Stimulated activated CD4-positive, alpha-beta T cell treated with anti-CD3 and anti-CD28 coated beads, Interleukin-12 subunit alpha, Interleukin-12 subunit beta, amount 100 ng/mL, for 24 hours (primary cell): ENCODE measurements around the gene PKNOX1.
"Not testable (repeated sequence)": the region's sequence is repeated elsewhere in the genome, so short reads cannot be mapped to it uniquely, and the experiment has no call there.

Source experiments
- DNase-seq, 2 experiments: peaks; one replicate each; pipeline ENCODE4 v3.0.0-alpha.2; 2020; ENCODE audit warnings: low read depth in 2 of 2

PKNOX1 gene

GRCh38 chr21:42983869-42984268 is 9.5 kb downstream of the PKNOX1 start:
- no peak for DNase-seq

- DNase-seq, result no peak
Observed at GRCh38 chr21:42986125-42986783, 11.9 kb downstream of the PKNOX1 start.

GRCh38 chr21:42988236-42988965 is 14.0 kb downstream of the PKNOX1 start:
- no peak for DNase-seq

DNA sequence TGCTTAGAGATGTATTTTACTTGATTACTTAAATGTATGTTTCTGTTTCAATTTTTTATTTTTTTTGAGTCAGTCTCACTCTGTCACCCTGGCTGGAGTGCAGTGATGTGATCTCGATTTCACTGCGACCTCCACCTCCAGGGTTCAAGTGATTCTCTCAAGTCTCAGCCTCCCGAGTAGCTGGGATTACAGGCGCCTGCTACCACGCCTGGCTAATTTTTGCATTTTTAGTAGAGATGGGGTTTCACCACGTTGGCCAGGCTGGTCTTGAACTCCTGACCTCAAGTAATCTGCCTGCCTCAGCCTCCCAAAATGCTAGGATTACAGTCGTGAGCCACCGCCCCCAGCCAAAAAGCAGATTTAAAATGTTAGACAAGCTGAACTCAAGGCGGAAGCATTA is 15.0 kb downstream of the PKNOX1 start:
- not testable (repeated sequence) for DNase-seq

- DNase-seq, result no peak
Observed at GRCh38 chr21:42989816-42990650, 15.7 kb downstream of the PKNOX1 start.

GRCh38 chr21:42991992-42992740 is 17.8 kb downstream of the PKNOX1 start:
- DNase-seq, result no peak

GRCh38 chr21:42993051-42993712 is 18.8 kb downstream of the PKNOX1 start:
- no peak for DNase-seq

GRCh38 chr21:42997053-42997452 is 22.7 kb downstream of the PKNOX1 start:
- DNase-seq, result no peak

GRCh38 chr21:42997983-42998382 is 23.6 kb downstream of the PKNOX1 start:
- DNase-seq, result not testable (repeated sequence)

DNA sequence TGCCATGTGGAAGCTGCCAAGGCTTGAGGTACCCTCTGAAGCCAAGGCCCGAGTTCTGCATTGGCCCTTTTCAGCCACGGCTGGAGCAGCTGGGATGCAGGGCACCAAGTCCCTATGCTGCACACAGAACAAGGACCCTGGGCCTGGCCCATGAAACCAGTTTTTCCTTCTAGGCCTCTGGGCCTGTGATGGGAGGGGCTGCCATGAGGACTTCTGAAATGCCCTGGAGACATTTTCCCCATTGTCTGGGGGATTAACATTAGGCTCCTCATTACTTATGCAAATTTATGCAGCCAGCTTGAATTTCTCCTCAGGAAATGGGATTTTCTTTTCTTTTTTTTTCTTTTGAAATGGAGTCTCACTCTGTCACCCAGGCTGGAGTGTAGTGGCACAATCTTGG is 24.8 kb downstream of the PKNOX1 start:
- not testable (repeated sequence) for DNase-seq

DNA sequence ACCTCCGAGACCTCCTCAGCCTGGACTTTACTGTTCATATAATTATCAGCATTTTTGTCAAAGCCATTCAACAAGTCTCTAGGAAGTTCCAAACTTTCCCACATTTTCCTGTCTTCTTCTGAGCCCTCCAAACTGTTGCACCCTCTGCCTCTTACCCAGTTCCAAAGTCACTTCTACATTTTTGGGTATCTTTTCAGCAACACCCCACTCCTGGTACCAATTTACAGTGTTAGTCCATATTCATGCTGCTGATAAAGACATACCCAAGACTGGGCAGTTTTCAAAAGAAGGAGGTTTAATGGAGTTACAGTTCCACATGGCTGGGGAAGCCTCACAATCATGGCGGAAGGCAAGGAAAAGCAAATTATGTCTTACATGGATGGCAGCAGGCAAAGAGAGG is 25.7 kb downstream of the PKNOX1 start:
- not testable (repeated sequence) for DNase-seq

GRCh38 chr21:43001316-43001715 is 27.0 kb downstream of the PKNOX1 start:
- DNase-seq, result no peak

DNA sequence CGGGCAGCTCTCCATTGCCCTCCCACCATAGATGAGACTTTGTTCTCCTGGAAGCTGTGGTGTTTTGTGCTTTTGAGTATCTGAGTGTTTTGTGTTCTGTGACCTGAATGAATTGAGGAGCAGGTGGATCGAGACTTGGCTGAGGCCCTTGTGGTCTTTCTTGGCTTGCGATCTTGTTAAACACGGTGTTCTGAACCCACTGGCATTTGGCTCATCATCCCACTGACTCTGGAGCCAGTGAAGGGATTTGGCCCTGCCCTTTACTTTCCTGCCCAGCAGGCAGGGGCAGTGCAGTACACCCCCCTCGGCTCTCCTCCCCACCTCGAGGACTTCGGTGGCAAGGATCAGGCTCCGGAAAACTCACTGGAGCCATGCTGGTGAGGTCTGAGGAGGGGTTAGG is 30.6 kb downstream of the PKNOX1 start:
- no peak for DNase-seq

- DNase-seq, result no peak
Observed at GRCh38 chr21:43005635-43006034, 31.3 kb downstream of the PKNOX1 start.

GRCh38 chr21:43006051-43006873 is 31.9 kb downstream of the PKNOX1 start:
- DNase-seq, result not testable (repeated sequence)

GRCh38 chr21:43006874-43007208 is 32.5 kb downstream of the PKNOX1 start:
- DNase-seq, result no peak

GRCh38 chr21:43012596-43012995 is 38.2 kb downstream of the PKNOX1 start:
- DNase-seq, result no peak

- no peak for DNase-seq
Observed at GRCh38 chr21:43015906-43016540, 41.7 kb downstream of the PKNOX1 start.

DNA sequence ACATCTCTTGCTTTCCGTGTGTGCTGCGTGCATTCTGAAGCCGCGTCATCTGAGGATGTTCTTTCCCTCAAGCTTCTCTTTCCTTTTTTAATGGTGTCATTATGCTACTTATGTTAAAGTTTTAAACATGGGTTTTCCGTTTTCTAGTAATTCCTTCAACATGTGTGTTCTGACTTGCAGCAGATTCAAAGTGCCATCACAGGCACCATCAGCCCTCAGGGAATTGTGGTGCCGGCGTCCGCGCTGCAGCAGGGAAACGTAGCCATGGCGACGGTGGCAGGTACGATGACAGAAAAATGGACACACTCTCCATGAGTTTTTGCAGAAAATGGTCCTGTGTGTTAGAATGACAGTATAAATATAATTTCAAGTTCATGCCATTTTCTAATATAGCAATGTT is 42.4 kb downstream of the PKNOX1 start:
- DNase-seq, result no peak

DNA sequence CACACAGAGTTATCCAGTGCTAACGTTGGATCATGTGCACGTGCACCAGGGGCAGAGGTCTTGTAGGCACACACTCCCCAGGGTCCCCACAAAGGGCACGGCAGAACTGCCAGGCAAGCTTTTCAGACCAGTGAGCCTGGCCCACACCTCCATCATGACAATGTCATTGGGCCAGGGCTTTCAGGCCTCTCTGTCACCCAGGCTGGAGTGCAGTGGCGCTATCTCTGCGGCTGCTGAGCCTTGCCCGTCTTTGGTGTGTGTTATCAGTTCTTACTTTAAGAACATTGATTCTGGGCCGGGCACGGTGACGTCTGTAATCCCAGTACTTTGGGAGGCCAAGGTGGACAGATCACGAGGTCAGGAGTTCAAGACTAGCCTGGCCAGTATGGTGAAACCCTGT is 44.2 kb downstream of the PKNOX1 start:
- no peak for DNase-seq
